GM12865 (cell line): Measurements from ENCODE around the gene ARMC9.

Experiments used
- DNase-seq: peaks from one replicate; pipeline ENCODE4 v3.0.0; 2010; ENCODE audit warnings: low read depth
- H3K4me3 ChIP-seq: 2 replicates; pipeline ENCODE4 v1.5.1; 2011; ENCODE audit warnings: mild to moderate bottlenecking, low read depth, low read length, control low read depth
- TF ChIP-seq, protein P1 (sequence below): IDR thresholded peaks from 2 replicates; pipeline ENCODE4 v1.5.1; 2011; ENCODE audit warnings: low read length, control low read depth, low read depth, inconsistent platforms; ENCODE audit not compliant: insufficient read depth; ENCODE audit errors: missing control alignments

ARMC9 gene

DNA sequence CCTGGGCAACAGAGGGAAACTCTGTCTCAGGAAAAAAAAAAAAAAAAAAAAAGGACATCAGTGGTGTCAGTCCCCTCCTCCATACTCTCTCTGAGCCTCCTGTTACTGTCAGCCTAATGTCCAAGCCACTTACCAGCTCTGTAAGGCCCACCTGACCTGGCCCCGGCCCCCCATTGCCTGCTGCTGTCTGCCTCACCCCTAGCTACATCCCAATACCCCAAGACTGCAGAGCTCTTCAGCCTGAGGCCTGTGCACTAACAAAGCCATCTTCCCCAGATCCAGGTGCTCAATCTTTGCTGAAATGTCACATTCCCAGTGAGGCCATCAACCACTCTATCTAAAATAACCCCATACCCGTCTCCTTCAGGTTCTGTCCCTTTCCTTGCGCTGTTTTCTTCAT is 5.7 kb downstream of the ARMC9 start:
- DNase-seq, result no peak
- no peak overlapping the region for H3K4me3 ChIP-seq
- TF ChIP-seq, protein P1, sequence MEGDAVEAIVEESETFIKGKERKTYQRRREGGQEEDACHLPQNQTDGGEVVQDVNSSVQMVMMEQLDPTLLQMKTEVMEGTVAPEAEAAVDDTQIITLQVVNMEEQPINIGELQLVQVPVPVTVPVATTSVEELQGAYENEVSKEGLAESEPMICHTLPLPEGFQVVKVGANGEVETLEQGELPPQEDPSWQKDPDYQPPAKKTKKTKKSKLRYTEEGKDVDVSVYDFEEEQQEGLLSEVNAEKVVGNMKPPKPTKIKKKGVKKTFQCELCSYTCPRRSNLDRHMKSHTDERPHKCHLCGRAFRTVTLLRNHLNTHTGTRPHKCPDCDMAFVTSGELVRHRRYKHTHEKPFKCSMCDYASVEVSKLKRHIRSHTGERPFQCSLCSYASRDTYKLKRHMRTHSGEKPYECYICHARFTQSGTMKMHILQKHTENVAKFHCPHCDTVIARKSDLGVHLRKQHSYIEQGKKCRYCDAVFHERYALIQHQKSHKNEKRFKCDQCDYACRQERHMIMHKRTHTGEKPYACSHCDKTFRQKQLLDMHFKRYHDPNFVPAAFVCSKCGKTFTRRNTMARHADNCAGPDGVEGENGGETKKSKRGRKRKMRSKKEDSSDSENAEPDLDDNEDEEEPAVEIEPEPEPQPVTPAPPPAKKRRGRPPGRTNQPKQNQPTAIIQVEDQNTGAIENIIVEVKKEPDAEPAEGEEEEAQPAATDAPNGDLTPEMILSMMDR, result no peak

DNA sequence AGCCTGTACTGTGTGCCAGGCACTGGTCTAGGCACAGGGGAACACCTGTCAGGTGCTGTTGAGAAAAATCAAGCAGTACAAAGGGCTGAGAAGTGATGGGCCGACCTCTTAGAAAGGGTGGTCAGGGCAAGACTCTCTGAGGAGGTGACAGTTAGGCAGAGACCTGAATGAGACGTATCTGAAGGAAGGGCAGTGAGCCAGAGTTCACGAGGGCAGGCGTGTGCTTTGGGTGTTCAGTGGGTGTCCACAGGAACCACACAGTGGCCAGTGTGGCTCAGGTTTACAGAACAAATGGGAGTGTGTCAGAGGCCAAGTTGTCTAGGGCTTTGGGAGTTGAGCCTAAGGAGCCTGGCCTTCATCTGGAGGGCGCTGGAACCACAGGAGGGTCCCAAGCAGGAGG is 6.2 kb downstream of the ARMC9 start:
- no peak for DNase-seq
- TF ChIP-seq, protein P1, result no peak
- H3K4me3 ChIP-seq, result no peak overlapping the region

- no peak overlapping the region for H3K4me3 ChIP-seq
- TF ChIP-seq, protein P1, result no peak
- no peak for DNase-seq
These were observed 9.3 kb downstream of the ARMC9 start for GRCh38 chr2:231207734-231208133.

DNA sequence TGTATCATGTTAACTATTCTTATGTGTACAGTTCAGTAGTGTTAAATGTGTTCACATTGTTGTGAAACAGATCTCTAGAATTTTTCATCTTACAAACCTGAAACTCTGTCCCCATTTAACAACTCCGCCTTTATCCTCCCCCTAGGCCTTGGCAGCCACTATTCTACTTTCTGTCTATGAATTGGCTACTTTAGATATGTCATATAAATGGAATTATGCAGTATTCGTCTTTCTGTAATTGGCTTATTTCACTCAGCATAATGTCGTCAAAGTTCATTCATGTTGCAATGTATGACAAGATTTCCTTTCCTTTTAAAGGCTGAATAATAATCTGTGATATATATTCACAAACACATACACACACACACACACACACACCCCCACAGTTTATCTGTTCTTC is 12.4 kb downstream of the ARMC9 start:
- TF ChIP-seq, protein P1, result no peak
- no peak overlapping the region for H3K4me3 ChIP-seq
- DNase-seq, result no peak

DNA sequence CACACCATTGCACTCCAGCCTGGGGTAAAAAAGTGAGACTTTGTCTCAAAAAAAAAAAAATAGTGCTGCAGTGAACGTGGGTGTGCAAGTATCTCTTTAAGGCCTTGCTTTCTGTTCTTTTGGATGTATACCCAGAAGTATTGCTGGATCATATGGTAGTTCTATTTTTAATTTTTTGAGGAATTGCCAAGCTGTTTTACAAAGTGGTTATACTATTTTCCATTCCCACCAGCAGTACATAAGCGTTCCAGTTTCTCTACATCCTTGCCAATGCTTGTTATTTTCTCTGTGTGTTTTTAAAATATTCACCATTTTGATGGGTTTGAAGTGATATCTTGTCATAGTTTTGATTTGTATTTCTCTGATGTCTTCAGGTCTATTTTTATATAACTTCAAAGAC is 13.1 kb downstream of the ARMC9 start:
- no peak for DNase-seq
- TF ChIP-seq, protein P1, result no peak
- H3K4me3 ChIP-seq, result no peak overlapping the region

DNA sequence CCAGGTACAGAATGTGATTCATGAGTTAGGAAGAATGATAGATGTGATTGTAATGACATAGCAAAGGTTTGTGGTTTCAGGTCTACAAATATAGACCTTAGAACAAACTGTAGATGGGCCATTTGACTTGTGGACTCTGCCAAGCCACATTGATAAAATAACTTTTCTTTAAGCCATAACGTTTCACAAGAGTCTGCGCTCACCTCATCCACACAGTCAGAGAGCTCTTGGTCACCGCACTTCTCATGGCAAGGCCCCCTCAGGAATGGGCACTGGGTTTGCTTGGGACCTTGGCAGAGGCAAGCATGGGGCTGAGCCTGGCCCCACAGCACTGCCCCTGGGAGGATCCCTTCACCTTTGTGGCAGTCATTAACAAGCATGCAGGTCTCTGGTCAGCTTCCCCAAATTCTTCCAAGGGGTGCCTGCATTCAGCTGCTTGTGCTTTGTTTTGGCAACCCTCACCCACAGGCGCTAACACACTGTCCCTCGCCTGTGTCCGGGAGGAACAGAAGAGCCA is 14.0 kb downstream of the ARMC9 start:
- no peak for DNase-seq
- no peak overlapping the region for H3K4me3 ChIP-seq
- TF ChIP-seq, protein P1, result no peak

DNA sequence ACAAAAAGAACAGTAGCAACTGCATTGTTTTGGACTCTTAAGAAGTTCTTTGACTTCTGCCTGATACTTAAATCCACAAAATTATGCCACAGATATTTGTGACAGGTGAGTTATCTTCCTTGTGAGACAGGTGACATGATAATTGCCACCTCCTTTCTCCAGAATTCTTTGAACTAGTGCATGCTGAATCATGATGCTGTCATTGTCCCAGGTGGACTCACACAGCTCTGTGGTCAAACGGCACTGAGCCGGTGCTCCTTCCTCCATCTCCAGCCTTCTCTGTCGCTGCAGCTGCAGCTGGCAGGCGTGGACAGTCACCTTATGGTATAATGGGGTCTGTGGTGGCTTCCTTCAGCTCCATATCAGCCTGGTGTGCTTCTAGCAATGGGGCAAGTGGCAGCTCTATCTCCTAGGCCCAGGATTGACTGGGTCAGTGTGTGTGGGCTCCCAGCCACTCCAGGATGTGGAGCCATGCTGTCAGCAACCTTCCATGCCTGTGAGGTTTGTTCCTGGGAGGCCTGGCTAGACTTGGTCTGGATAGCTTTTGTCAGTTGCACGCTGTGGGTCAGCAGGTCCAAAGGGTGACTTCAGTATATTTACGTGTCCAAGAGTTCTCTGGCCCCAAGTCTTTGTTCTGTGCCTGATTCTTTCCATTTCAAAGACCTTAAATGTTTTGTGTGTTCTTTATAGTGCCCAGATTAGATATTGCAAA is 15.7 kb downstream of the ARMC9 start:
- DNase-seq, result no peak
- H3K4me3 ChIP-seq, result no peak overlapping the region
- TF ChIP-seq, protein P1, result no peak
